AG20443 (cell line): ENCODE data around the gene TDP2.
A peak's percentile ranks its signal among the peaks of the same experiment; 100 is the strongest.
"Not testable (repeated sequence)": the region's sequence is repeated elsewhere in the genome, so short reads cannot be mapped to it uniquely, and the experiment has no call there.

Experiments used
- DNase-seq: peaks from one replicate; pipeline ENCODE4 v3.0.0; 2012; ENCODE audit warnings: low spot score, mixed read lengths

TDP2 gene

DNA sequence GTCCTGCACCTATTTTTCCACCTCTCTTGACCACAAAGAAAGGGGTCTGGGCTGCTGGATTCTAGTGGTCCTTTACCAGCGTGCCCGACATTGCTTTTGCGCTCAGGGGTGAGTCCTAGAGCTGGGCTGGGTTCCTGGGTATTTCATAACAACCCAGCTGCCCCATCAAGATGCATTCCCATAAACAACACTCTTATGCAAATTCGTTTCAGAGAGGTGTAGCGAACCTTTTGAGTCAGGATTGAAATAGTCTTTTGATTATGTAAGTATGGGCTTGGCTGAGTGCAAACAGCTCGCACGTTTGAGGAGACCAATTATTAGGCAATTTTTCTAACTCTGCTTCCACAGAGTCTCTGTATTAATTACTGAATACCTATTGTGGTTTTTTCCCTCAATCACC lies 13.9 kb upstream of the TDP2 start:
- no peak for DNase-seq

DNA sequence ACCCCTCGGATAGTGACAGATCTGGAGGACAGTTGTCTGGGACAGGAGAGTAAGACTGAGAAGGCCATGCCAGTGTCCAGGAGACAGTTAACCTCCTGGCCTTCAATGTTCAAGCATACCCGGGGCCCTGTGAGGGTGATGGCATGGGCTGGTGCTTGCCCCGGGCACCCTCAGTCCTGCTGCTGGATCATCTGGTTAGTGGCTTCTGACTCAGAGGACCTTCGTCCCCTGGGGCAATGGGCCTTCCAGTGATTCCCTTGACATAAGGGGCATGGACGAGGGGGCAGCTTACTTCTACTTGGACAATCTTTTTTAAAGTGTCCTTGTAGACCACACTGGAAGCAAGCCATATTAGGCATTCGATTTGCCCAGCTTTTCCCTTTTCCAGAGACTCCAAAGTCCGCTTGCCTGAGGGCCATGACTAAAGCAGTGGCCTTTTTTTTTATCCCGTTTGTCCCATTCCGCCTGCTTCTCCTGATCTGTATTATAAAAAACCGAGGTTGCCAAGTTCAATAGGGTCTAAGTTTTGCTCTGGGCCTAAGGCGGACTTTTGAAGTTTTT lies 12.2 kb upstream of the TDP2 start:
- DNase-seq = not testable (repeated sequence)

GRCh38 chr6:24673625-24674024 lies 6.9 kb upstream of the TDP2 start:
- DNase-seq = no peak

DNA sequence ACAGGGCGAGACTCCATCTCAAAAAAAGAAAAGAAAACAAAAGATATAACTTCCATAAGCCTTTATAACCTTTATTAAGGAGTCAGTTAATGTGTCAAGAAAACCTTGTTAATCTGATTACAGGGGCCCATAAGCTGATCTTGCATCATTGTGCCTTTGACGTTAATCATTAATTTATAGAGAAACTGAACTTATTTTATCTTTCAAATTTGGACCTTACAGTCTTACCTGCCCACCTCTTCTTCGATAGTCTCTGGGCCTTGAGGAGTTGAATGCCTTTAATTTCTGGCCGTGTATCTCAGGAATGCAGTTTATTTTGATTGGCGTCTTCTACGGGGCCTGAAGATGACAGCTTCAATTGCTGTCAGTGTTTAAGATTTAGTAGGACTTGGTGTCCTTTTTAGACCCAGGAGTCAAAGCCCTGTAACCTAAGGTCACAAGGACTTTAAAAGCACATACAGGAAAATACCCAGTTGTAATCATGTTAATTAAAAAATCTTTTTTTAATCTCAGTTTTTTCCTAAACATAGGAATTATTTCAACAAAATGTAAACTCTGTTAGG lies 6.0 kb upstream of the TDP2 start:
- no peak for DNase-seq

DNA sequence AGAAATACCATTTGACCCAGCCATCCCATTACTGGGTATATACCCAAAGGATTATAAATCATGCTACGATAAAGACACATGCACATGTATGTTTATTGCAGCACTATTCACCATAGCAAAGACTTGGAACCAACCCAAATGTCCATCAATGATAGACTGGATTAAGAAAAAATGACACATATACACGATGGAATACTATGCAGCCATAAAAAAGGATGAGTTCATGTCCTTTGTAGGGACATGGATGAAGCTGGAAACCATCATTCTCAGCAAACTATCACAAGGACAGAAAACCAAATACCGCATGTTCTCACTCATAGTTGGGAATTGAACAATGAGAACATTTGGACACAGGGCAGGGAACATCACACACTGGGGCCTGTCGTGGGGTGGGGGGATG lies 4.4 kb upstream of the TDP2 start:
- DNase-seq = not testable (repeated sequence)

GRCh38 chr6:24670492-24670891 lies 3.8 kb upstream of the TDP2 start:
- DNase-seq = not testable (repeated sequence)

DNA sequence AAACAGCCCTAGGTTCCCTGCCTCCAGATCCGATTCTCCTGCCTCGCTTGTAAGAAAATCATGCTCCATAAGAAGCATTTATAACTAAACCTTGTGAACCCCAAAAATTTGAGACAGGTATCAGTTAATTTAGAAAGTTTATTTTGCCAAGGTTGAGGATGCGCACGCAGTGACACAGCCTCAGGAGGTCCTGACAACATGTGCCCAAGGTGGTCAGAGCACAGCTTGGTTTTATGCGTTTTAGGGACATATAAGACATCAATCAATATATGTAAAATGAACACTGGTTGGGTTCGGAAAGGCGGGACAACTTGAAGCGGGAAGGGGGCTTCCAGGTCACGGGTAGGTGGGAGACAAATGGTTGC lies 2.3 kb upstream of the TDP2 start:
- no peak for DNase-seq

- not testable (repeated sequence) for DNase-seq
These were observed 1.6 kb upstream of the TDP2 start for GRCh38 chr6:24668066-24668996.

- DNase-seq = peak; percentile 18
These were observed 692 bp upstream of the TDP2 start for GRCh38 chr6:24667378-24667803.

DNA sequence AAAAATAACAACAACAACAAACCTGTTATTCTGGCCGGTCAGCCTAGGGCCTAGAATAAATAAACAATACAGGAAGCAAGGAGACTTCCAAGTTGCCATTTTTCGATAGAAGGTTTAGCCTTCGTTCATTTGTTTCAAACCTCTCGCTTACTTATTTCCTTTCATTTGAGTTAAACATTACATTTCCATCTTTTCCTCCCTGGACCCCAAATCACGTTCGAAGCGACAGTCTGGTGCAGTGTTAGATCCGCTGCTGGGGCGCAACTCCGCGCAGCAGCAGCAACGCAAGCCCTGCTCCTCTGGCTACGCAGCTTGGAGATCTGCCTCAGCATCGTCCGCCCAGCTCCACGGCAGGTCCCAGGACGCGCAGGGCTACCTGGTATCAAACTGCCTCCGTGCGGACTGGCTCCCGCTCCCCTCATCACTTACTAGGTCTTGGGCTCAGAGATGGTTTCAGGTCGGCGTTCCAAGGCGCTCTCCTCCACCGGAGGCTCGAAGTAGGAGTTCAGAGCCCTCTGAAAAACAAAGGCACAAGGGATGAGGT lies 530 bp downstream of the TDP2 start:
- DNase-seq = peak; percentile 55

DNA sequence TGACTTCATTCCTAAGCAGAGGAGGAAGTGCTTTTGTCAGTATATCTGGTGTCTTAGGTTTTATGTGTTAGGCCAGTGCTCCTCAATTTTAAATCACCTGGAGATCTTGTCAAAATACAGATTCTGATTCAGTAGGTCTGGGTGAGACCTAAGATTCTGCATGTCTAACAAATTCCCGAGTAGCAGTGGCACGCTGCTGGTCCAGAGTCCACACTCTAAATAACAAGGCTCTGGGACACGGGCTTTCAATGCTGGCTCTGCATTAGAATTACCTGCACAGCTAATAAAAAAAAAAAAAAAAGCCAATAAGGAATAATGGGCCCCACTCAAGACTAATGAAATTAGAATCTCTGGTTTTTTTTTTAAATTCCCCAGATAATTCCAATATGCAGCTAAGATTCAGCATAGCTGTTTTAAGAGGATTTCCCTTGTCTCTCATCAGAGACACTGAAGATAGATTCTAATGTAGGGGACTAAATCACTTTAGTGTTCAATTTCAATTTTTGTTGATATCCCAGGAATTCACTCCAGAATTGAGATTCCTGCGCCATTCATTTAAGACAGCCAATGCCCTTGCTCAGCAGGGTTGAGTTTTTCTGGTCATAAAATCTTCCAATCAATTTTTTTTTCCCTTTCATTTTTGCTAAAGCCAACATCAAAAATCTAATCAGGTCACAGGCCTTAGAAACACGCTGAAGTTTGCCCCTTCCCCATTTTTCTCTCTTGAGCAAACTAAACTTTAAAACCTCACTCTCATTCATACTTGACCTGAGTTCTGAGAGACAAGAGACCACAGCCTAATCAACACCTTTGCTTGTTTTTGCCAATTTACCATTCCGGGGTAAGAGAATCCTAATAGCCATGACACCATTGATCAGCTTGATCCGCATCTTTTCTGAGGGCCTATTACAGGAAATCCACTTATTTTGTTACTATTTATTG lies 2.4 kb downstream of the TDP2 start:
- no peak for DNase-seq

GRCh38 chr6:24663189-24663588 lies 3.5 kb downstream of the TDP2 start:
- no peak for DNase-seq

GRCh38 chr6:24662236-24662635 lies 4.5 kb downstream of the TDP2 start:
- DNase-seq = no peak

DNA sequence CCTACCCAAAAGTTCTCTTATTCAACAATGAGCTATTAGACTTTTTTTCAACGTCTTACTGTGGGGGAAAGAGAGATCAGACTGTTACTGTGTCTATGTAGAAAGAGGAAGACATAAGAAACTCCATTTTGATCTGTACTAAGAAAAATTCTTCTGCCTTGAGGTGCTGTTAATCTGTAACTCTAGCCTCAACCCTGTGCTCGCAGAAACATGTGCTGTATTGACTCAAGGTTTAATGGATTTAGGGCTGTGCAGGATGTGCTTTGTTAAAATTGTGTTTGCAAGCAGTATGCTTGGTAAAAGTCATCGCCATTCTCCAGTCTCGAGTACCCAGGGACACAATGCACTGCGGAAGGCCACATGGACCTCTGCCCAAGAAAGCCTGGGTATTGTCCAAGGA lies 4.9 kb downstream of the TDP2 start:
- not testable (repeated sequence) for DNase-seq

DNA sequence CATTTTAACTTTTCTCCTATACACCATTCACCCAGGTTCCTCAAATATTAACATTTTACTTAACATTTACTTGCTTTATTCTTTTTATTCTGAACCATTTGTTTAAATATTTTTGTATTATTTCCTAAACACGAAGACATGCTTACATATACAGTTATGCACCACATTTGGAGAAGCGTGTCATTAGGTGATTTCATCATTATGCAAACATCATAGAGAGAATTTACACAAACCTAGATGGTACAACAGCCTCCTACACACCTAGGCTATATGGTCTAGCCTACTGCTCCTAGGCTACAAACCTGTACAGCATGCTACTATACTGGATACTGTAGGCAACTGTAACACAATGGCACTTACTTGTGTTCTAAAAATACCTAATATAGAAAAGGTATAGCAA lies 6.6 kb downstream of the TDP2 start:
- no peak for DNase-seq

DNA sequence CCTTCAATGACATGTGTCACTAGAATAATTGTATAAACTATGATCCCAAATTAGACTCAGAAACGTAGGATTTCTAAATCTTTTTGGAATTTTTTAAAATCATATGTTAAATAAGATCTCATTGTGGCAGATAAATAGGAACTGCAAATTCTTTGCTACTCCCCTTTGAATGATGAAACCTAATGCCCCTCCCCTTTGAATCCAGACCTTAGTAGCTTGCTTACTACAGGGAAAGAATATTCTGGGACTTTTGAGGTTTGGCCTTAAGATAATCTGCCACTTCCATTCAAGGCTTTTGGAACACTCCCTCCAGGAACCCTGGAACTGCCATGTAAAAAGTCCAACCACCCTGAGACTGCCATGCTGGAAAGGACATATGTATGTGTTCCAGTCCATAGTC lies 7.1 kb downstream of the TDP2 start:
- DNase-seq = no peak

- DNase-seq = peak; percentile 39
These were observed 7.8 kb downstream of the TDP2 start for GRCh38 chr6:24658573-24659560.

GRCh38 chr6:24655215-24655614 lies 11.5 kb downstream of the TDP2 start:
- no peak for DNase-seq

- no peak for DNase-seq
These were observed 16.3 kb downstream of the TDP2 start for GRCh38 chr6:24650365-24650764.

DNA sequence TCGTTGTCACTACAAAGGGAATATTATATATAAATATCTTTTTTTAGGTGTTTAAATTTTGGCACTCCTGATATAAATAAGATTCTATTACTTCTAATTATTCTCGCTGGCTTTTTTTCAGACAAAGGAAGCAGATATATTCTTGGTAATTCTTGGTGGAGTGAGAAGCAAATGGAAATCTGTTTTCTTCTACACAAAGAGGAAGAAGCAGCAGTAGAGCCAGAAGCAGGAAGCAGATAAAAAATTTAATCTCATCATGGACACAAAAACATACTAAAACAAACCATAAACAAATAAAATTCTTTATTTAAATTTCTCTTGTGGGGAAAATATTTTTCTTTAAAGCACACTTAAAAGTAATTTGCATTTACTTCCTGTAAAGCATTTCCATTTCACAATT lies 17.0 kb downstream of the TDP2 start:
- no peak for DNase-seq

- DNase-seq = no peak
These were observed 18.4 kb downstream of the TDP2 start for GRCh38 chr6:24648276-24648675.
